Inferior parietal cortex (tissue), 1 donor: Measurements from ENCODE around the gene FRMD5.
"Not testable (repeated sequence)": the region's sequence is repeated elsewhere in the genome, so short reads cannot be mapped to it uniquely, and the experiment has no call there.

ENCODE experiments used
- DNase-seq: peaks from one replicate; pipeline ENCODE4 v3.0.0-alpha.2; 2016; ENCODE audit errors: extremely low spot score

The FRMD5 gene

DNA sequence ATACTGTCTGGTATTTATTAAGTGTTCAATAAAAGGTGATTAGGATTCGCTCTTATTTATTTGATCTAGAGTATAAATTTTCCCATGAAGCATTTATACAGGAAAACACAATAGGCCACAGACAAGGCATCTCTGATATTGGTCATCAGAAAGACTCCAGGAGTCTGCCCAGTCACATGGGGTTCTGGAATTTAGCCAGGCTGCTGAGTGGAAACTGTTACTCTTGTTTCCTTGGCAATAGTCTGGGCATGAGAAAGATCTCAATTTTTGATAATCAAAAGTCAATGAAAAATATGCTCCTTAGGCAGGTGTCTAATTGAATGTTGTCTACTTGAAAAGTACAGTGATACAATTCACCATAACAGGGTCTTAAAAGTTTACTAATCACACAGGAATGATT lies 161.2 kb downstream of the FRMD5 start:
- no peak for DNase-seq

GRCh38 chr15:44032820-44033219 lies 162.3 kb downstream of the FRMD5 start:
- DNase-seq = not testable (repeated sequence)

DNA sequence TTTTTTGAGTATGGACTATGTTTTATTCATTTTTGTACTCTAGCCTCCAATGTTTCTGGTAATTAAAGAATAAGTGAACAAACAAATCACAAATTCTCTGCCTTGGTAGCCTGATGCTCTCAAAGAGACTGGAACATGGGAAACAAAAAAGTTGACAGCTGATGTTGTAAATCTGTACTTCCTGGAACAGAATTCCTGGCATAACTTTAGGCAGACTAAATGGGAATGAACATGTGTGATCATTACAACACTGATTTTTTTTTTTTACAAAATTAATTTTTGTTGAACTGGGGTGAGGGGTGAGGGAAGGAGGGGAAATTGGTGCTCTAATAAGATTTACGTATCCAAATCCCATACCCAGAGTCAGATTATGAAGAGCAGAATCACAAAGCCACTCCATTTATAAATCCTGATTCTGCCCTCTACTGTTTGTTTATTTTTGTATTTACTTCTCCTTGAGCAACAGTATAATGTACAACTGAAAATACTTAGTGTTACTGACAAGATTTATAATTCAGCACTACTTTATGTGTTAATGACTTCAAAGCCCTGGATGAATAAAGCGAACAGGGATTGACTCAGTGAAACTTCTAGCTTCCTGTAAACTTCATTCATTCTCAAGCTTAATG lies 165.0 kb downstream of the FRMD5 start:
- DNase-seq = no peak

DNA sequence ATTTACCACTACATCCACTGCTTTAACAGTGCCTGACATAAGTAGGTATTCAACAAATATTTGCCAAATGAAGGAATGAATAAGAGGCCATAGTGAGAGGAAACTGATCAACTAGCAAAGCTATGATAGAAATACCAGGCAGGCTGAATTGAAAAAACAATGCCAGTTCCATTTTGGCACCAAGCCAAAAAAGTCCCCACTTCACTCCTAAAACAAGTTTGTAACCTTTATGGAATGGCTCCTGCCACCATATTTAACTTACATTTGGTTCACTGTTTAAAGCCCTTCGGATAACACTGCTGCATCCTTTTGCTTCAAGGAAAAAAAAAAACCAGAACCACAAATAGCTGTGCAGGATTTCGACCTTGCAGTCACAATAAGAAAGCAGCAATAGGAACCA lies 166.1 kb downstream of the FRMD5 start:
- no peak for DNase-seq

DNA sequence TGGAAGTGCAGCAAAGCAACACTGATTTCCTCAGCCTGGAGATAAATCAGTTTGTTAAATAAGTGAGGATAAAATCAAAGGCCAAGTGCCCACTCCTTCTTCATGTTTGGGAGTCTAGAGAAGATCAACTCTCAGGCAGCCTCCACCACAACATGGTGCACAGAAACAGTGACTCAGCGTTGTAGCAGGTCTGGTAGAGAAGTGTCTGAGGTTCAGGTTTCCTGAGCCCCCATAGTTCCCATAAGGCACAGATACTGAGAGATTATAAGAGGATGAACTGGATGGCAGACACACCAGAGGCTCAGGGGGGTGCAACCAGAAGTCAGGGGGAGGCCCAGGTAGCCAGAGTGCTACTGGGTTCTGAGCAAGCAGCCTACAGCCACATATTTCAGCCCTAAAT lies 166.7 kb downstream of the FRMD5 start:
- no peak for DNase-seq

- no peak for DNase-seq
These were observed 170.9 kb downstream of the FRMD5 start for GRCh38 chr15:44024155-44024554.

GRCh38 chr15:44023176-44023575 lies 171.9 kb downstream of the FRMD5 start:
- no peak for DNase-seq

- DNase-seq = no peak
These were observed 176.9 kb downstream of the FRMD5 start for GRCh38 chr15:44018151-44018550.

DNA sequence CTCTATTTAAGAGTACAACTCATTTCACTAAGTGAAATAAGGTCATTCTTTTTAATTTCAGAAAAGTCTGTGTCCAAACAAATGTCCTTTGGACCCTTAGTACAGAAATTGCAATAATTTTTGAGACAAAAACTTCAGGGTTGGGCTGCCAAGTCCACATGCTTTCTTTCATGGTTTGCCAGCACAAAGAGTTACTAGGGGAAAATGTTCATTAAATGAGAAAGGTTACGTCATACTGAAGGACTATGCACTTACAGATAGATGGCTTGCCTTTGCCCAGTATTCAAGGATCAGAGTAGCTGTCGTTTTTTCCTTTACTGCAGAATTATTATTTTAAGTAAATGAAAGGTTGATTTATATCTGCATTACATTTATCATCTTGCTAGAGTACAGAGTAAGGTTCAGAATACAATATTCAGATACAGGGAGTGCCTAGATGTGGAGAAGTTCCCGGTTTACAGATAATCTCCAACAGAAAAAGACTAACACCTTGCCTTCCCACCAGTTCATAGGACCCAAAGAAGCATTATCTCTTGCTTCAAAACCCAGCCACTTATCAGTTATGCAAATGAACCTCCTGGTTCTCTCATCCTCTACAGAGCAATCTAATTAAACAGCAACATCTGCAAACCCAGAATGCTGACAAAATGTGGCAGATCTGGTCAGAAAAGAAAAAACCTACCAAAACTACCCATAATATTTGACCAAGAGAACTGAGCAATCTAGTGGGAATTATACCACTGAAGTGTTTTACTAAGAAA lies 179.3 kb downstream of the FRMD5 start:
- no peak for DNase-seq

DNA sequence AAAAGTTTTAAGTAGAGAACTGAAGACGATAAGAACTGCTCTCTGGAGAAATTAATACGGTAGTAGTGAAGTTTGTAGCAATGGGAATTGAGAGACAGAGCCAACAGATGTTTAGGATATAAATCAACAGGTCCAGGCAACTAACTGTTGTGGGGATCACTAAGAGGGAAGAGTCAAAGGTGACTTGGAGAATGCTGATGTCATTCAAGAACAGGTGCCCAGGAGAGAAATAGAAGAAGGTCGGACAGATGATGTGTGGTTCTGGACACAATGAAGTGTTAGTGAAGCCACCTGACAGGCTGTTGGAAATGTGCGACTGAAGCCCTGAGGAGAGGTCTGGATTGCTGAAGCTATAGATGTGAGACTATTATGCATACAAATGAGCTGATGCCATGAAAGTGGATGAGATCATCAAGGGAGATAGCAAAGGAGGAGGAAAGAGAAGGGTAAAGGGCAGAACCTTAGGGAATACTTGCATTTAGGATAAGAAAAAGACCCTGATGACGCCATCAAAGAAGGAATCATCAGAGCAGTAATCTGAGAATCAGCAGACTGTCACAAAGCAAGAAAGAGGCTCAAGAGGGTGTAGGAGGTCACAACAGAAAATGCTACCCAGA lies 183.7 kb downstream of the FRMD5 start:
- no peak for DNase-seq

- no peak for DNase-seq
These were observed 185.0 kb downstream of the FRMD5 start for GRCh38 chr15:44010089-44010488.

DNA sequence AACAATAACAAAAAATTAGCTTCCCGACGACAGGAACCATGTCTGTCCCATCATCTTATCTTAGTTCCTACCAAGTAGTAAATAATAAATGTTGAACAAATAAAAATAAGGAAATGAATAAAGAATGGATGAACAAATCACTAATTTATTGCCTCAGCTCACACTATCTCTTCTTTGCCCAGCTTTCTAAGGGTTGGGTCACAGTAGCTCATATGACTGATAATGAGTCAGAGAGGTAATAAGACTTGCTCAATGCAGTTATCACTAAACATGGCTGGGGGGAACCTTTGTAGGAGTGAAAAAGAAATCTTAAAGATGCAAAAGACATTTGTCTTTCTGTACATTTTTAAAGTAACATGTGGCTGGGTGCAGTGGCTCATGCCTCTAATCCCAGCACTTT lies 186.0 kb downstream of the FRMD5 start:
- no peak for DNase-seq

- not testable (repeated sequence) for DNase-seq
These were observed 194.8 kb downstream of the FRMD5 start for GRCh38 chr15:44000248-44000647.

DNA sequence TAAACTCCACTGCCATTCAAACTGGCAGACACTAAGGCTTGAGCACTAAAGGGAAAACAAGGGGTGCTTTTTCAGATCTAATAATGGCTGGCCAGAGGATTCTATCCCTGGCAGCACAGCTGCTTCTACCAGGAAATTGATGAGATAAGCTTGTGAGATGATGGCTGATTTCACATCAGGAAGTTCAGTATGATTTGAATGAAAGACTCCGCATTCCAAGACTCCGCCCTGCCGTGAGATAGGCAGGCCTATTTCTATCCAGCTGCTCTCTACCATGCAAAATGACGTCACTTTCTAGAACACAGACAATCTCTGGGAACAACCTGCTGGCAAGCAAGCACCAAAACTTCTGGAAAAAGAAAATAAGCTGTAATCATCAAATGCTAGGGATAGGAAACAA lies 196.5 kb downstream of the FRMD5 start:
- no peak for DNase-seq

GRCh38 chr15:43991206-43991605 lies 203.9 kb downstream of the FRMD5 start:
- DNase-seq = no peak

- DNase-seq = no peak
These were observed 205.1 kb downstream of the FRMD5 start for GRCh38 chr15:43989938-43990337.

DNA sequence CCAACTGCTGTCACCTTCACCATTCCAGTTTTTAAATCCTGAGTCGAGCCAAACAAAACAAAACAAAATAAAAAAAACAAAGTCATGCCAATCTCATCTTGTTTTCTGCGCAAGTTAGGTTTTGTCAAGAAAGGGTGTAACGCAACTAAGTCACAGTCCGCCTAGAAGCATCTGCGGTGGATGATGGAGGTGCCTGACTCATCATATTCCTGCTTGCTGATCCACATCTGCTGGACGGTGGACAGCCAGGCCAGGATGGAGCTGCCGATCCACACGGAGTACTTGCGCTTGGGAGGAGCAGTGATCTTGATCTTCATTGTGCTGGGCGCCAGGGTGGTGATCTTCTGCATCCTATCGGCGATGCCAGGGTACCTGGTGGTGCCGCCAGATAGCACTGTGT lies 206.2 kb downstream of the FRMD5 start:
- no peak for DNase-seq

DNA sequence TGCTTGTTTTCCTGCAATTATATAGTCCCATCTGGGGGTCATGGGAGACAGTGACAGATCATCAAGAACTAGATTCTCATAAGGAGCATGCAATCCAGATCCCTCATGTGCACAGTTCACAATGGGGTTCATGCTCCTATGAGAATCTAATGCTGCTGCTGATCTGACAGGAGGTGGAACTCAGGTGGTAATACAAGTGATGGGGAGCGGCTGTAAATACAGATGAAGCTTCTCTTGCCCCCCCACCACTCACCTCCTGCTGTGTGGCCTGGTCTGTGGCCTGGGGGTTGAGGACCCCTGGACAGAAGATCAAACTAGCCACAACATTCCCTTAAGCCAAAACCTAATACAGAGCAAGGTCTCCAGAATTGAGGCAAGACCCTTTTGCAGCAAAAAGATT lies 207.1 kb downstream of the FRMD5 start:
- no peak for DNase-seq

GRCh38 chr15:43985976-43986680 lies 208.9 kb downstream of the FRMD5 start:
- DNase-seq = no peak

DNA sequence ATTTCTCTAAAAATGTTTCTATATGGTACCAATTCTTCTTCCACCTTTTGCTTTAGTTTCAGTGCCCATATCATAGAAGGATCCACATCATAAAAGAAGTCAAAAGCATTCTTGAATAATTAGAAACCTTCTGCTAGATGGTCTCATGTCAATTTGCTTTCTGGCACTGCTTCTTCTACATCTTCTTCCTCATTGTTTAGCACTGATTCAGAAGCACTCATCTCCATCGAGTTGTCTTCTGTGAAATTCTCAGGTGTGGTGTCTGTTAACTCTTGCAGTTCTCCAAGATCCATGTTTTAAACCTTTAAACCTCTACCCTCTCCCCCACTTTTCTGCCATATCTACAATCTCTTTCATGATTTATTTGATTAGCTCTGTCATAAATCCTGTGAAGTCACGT lies 213.5 kb downstream of the FRMD5 start:
- no peak for DNase-seq

DNA sequence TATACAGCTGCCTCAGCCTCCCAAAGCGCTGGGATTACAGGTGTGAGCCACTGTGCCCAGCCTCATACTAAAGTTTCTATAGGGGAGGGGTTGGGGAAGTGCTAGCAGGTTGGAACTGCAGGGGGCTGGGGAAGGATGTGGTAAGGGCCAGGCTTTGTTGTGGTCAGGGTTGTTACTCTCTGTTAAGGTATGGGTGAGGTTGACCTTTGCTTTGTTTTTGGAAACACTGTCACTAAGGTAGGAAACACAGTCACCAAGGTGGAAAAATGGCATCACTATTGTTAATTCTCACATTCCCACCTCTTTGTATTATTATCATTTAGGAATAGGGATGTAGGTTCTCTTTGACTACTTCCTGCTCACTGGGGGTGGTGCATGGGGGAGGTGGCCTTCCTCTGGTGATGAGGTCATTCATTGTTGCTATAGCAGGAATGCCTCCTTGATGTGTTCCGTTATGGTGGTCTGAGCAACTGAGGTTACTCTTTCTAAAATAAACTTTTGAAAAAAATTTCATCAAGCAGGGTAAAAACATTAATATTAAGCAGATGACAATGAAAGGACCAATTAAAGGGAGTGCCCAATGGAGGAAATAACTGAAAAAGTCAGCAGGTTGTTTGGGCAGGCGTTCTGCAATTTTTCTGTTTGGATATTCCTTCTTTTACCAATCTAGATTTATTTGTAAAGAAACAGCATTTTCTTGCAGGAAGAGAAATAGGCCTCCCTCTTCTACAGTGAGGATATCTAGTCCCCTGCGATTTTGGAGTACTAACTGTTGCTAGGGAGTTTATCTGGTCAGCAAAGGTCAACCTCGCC lies 217.8 kb downstream of the FRMD5 start:
- DNase-seq = no peak

DNA sequence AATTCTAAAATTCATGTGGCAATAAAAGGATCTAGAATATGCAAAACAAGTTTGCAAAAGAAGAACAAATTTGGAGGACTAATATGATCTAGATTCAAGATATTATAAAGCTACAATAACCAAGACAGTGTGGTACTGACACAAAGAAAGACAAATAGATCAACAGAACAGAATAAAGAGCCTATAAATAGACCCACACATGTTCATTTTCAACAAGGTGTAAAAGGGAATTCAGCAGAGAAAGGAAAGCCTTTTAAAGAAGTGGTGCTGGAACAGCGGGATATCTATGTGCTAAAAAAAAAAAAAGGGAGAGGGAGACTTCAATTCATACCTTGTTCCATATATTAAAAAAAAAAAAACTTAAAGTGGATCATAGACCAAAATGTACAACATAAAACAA lies 219.3 kb downstream of the FRMD5 start:
- DNase-seq = no peak
